GM12878 (cell line): ENCODE results near the gene MVP.
"Not testable (repeated sequence)": the region's sequence is repeated elsewhere in the genome, so short reads cannot be mapped to it uniquely, and the experiment has no call there.

Experiments used
- CTCF ChIP-seq, 3 experiments: IDR thresholded peaks in 2 of 3; conservative IDR thresholded peaks in 1 of 3; 2 replicates each; pipeline ENCODE4 v1.5.1; 2011; ENCODE audit warnings: low read depth in 3 of 3, low read length in 3 of 3, mild to moderate bottlenecking in 3 of 3, control low read depth in 2 of 3, moderate library complexity in 2 of 3, inconsistent platforms in 1 of 3, mixed read lengths in 1 of 3; ENCODE audit not compliant: control insufficient read depth in 2 of 3, insufficient read depth in 1 of 3; ENCODE audit errors: extremely low read depth in 1 of 3
- EED ChIP-seq: sonication (generic); IDR thresholded peaks from 2 replicates; pipeline ENCODE4 v1.6.1; 2016; ENCODE audit warnings: antibody characterized with exemption, low read depth
- EP300 ChIP-seq, 2 experiments: fragments of 150-350 bp in 1 of 2; IDR thresholded peaks; 2 replicates each; pipeline ENCODE4 v1.6.1; 2011 to 2012; ENCODE audit warnings: low read depth in 2 of 2, low read length in 2 of 2, borderline replicate concordance in 1 of 2, improper control_type of control experiment in 1 of 2, inconsistent platforms in 1 of 2; ENCODE audit not compliant: control insufficient read depth in 1 of 2
- MXI1 ChIP-seq: fragments of 150-350 bp; IDR thresholded peaks from 2 replicates; pipeline ENCODE4 v1.6.1; 2011; ENCODE audit warnings: low read depth, mild to moderate bottlenecking, inconsistent platforms, low read length, improper control_type of control experiment
- USF2 ChIP-seq: IDR thresholded peaks from 2 replicates; pipeline ENCODE4 v1.6.1; 2011; ENCODE audit warnings: low read depth, low read length, improper control_type of control experiment, borderline replicate concordance
- ZBTB4 ChIP-seq: fragments of 450-650 bp; formaldehyde crosslinking; IDR thresholded peaks from 2 replicates; pipeline ENCODE4 v1.4.0; 2022; ENCODE audit warnings: mild to moderate bottlenecking, moderate library complexity
- TF ChIP-seq, protein P1 (sequence below): IDR thresholded peaks from 2 replicates; pipeline ENCODE4 v1.6.1; 2012; ENCODE audit warnings: low read depth, low read length, improper control_type of control experiment

DNA sequence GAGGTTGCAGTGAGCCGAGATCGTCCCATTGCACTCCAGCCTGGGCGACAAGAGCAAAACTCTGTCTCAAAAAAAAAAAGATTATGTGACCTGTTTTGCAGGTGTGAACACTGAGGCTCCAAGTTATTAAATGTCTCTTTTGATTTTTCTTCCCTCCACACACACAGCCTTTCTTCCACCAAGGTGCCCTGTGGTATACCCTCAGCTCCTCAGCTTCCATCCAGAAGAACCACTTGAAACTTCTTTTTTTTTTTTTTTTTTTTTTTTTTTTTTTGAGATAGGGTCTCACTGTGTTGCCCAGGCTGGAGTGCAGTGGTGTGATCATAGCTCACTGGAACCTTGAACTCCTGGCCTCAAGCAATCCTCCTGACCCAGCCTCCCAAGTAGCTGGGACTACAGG is 69.1 kb downstream of the MVP start:
- TF ChIP-seq EED; USF2; EP300 (IDR thresholded peaks at IDR 0.05; ENCODE audit: borderline replicate concordance in 1 of 2, control insufficient read depth in 1 of 2, low read depth in 2 of 2, low read length in 2 of 2); CTCF (IDR thresholded peaks at IDR 0.05 in 2 of 3, conservative IDR thresholded peaks at IDR 0.05 in 1 of 3; ENCODE audit: control insufficient read depth in 2 of 3, extremely low read depth in 1 of 3, insufficient read depth in 1 of 3, low read depth in 3 of 3, low read length in 3 of 3); MXI1; ZBTB4 (CRISPR knock-in tag): not testable (repeated sequence)
- TF ChIP-seq, protein P1, sequence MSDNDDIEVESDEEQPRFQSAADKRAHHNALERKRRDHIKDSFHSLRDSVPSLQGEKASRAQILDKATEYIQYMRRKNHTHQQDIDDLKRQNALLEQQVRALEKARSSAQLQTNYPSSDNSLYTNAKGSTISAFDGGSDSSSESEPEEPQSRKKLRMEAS = not testable (repeated sequence)
